Activated B cell treated with CpG ODN at 0.5 μM for 24 hours (primary cell): ENCODE measurements around the gene COIL. TPM values are rescaled to one million over a fixed set of nuclear protein-coding genes. Genes with fewer than 3 reads are reported as not detected.

Experiments used
- ATAC-seq: fragments of 200-7000 bp; cut with Tn5 transposase; one replicate; pipeline ENCODE4 v1.10.0; 2021; ENCODE audit warnings: low read depth, mild to moderate bottlenecking, moderate library complexity
- CTCF ChIA-PET: fragments of 350-600 bp; sonication (Branson Sonifier 250); formaldehyde crosslinking; loops from one replicate; lab custom pipeline; 2021; ENCODE audit warnings: antibody characterized with exemption; lab: Charles Lee
- POLR2A ChIA-PET: fragments of 350-600 bp; sonication (Branson Sonifier 250); formaldehyde crosslinking; loops from one replicate; lab custom pipeline; 2021; ENCODE audit warnings: antibody characterized with exemption; lab: Charles Lee
- DNase-seq: peaks from one replicate; pipeline ENCODE4 v3.0.0; 2022
- H3K27ac Mint-ChIP-seq: one replicate; pipeline ENCODE4 v1.8.0; 2020; ENCODE audit warnings: mixed read lengths
- H3K27me3 Mint-ChIP-seq: one replicate; pipeline ENCODE4 v1.8.0; 2021; ENCODE audit warnings: mixed read lengths
- H3K36me3 Mint-ChIP-seq: one replicate; pipeline ENCODE4 v1.8.0; 2021; ENCODE audit warnings: low read depth, mixed read lengths
- H3K4me1 Mint-ChIP-seq: one replicate; pipeline ENCODE4 v1.8.0; 2021; ENCODE audit warnings: mixed read lengths
- H3K4me3 Mint-ChIP-seq: one replicate; pipeline ENCODE4 v1.8.0; 2020; ENCODE audit warnings: mild to moderate bottlenecking, mixed read lengths
- H3K9me3 Mint-ChIP-seq: one replicate; pipeline ENCODE4 v1.8.0; 2020; ENCODE audit warnings: mixed read lengths
- intact Hi-C: fragments of 100-400 bp; cut with micrococcal nuclease; formaldehyde crosslinking; loops from one replicate; pipeline ENCODE4 v1.15.1; 2024
- total RNA-seq: library from RNA; stranded (reverse); gene quantifications from 2 replicates; pipeline ENCODE4 v1.2.3, GENCODE V29; 2022
- TF ChIP-seq, protein P1 (sequence below): fragments of 200-600 bp; IDR thresholded peaks from one replicate; pipeline ENCODE4 v1.8.0; 2022; ENCODE audit warnings: antibody characterized with exemption, mild to moderate bottlenecking

COIL gene
- total RNA-seq, 1 donor from 2014 or later: 21.9 TPM

DNA sequence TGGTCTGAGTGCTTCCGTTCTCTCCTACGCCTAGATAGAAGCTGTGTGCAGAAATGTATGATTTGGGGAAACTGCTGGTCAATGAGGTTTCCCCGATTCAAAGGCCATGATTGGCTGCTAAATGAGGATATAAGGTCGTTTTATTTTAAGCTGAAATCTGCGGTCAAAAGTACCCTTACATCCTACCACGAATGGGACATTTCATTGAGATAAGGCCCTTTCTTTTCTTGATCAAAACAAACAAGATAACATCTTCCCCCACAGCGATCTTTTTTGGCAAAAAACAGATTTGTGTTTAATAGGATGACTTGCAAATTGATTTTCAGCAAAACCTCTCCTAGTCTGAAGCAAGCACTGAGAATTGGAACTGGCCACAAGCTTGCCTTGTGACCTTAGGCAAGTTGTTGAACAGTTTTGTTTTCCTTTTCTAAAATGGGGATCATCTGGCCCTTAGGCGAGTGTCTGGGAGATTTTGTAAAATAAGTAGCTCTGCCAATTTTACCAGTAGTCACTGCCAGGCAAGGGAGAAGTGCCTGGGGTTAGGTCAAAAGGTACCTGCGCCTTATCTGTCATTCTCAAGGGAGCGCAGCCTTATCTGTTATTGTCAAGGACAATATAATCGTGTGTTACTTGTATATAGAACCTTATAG is 17.7 kb upstream of the COIL start:
- ChIA-PET CTCF (interaction anchor here (1.0 to 1.6 kb wide), 3 partner anchors 30 to 135 kb away, joined by 3 to 6 read pairs (median 4); no protein-coding TSS in a partner anchor), POLR2A (interaction anchor here (0.6 to 2.1 kb wide), 16 partner anchors 11 to 924 kb away, joined by 3 to 14 read pairs (median 4); partner anchors contain the start of genes AKAP1, C17orf67, COIL and DGKE)
- no peaks in the 10 kb centered on the region for H3K27me3 Mint-ChIP-seq

DNA sequence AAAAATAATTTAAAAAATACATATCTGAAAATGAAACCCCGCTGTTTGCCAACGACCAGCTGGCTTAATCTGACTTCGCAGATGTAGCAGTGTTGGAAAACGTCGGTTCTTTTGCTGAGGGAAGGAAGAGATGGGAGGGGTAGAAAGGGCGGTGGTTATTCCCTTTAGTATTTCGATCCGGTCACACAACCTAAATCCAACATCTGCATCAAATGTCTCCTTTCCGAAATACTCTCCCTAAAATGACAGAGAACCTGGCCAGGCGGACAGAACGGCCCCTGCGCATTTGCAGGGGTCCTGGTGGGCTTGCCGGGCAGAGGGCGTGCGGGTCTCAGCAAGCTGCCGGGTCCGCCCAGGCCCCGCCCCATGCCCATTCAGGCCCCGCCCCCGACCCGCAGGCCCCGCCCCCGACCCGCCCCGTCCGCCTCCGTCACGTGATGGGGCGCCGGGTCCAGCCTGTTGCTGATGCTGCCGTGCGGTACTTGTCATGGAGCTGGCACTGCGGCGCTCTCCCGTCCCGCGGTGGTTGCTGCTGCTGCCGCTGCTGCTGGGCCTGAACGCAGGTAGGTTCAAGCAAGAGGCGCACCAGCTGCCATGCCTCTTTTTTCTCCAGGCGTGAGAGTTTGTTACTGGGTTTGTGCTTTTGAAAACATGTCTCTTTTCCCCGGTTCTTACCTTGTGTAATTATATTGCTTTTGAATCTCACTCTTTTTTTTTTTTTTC is 17.0 kb upstream of the COIL start, which contains the start of gene SCPEP1:
SCPEP1 (plus strand) TSS at position 459 of the 723 bp plus-strand sequence; CDS start at position 488, 29 bp downstream.
- intact Hi-C loops: loop anchor here (1.0 to 10.0 kb wide), 4 partner anchors 17 to 1027 kb away; partner anchors contain the start of genes AKAP1, COIL, DGKE and SRSF1
- CTCF ChIA-PET: interaction anchor here (0.7 to 1.6 kb wide), 5 partner anchors 17 to 135 kb away, joined by 3 to 6 read pairs (median 4); partner anchors contain the start of gene COIL
- H3K4me1 Mint-ChIP-seq: peaks cover 26% of the 10 kb centered on the region
- peak; percentile 67 for DNase-seq
- H3K27me3 Mint-ChIP-seq: no peaks in the 10 kb centered on the region
- peaks cover 22% of the 10 kb centered on the region for H3K36me3 Mint-ChIP-seq
- H3K27ac Mint-ChIP-seq: peak within 1 kb of the TSS; percentile 89
- TF ChIP-seq, protein P1, sequence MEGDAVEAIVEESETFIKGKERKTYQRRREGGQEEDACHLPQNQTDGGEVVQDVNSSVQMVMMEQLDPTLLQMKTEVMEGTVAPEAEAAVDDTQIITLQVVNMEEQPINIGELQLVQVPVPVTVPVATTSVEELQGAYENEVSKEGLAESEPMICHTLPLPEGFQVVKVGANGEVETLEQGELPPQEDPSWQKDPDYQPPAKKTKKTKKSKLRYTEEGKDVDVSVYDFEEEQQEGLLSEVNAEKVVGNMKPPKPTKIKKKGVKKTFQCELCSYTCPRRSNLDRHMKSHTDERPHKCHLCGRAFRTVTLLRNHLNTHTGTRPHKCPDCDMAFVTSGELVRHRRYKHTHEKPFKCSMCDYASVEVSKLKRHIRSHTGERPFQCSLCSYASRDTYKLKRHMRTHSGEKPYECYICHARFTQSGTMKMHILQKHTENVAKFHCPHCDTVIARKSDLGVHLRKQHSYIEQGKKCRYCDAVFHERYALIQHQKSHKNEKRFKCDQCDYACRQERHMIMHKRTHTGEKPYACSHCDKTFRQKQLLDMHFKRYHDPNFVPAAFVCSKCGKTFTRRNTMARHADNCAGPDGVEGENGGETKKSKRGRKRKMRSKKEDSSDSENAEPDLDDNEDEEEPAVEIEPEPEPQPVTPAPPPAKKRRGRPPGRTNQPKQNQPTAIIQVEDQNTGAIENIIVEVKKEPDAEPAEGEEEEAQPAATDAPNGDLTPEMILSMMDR: no peak
- no peaks in the 10 kb centered on the region for H3K9me3 Mint-ChIP-seq
- POLR2A ChIA-PET: interaction anchor here (0.6 to 2.1 kb wide), 18 partner anchors 10 to 1510 kb away, joined by 3 to 14 read pairs (median 4); partner anchors contain the start of genes AKAP1, C17orf67, COIL and DGKE
- ATAC-seq: peak; percentile 97
- H3K4me3 Mint-ChIP-seq: peak within 1 kb of the TSS; percentile 91

More for the DNA sequence above, 17.7 kb upstream of the COIL start:
- TF ChIP-seq, protein P1: no peak
- DNase-seq: no peak
- Mint-ChIP-seq H3K36me3 (peaks cover 27% of the 10 kb centered on the region), H3K4me1 (peaks cover 26% of the 10 kb centered on the region), H3K4me3 (peak overlapping the region; percentile 91), H3K27ac (peak overlapping the region; percentile 89), H3K9me3 (no peaks in the 10 kb centered on the region)
- ATAC-seq: peak; percentile 29
- intact Hi-C loops: loop anchor here (1.0 to 10.0 kb wide), 4 partner anchors 17 to 1026 kb away; partner anchors contain the start of genes AKAP1, COIL, DGKE and SRSF1

DNA sequence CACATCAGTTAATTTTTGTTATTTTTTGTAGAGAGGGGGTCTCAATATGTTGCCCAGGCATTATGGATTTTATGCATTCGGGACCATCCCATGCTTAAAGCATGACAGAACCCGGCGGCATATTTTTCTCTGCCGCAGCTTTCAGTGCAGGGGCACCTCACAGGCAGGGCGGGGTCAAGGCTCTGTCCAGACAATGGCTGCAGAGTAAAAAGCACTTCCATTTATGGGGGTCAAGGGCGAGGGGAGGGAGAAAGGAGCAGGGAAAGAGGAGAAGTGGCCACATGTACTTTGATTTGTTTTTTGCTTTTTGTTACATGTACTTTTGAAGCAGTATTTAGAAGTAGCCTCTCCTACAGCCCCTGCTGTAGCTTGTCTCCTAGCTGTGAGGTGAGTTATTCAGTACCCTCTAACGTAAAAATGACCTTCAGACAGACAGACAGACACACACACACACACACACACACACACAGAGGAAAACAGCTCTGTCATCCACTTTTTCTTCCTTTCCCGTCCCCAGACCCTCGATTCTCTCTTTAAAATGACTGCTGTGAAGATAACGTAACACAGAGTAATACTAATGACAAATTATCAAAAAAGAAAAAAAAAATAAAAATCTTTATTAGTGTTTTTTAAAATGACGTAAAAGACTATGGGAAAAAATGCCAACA is 16.2 kb upstream of the COIL start:
- ChIA-PET CTCF (interaction anchor here (0.7 to 0.8 kb wide), 2 partner anchors 16 to 72 kb away, joined by 4 to 6 read pairs; partner anchors contain the start of gene COIL), POLR2A (interaction anchor here (0.7 to 2.1 kb wide), 4 partner anchors 16 to 1511 kb away, joined by 3 to 13 read pairs (median 8); partner anchors contain the start of genes AKAP1 and COIL)
- H3K4me1 Mint-ChIP-seq: peaks cover 22% of the 10 kb centered on the region
- H3K4me3 Mint-ChIP-seq: peak overlapping the region; percentile 77
- intact Hi-C loops: loop anchor here (10.0 kb wide), 1 partner anchor 1028 kb away; the partner anchor contains the start of gene SRSF1
- no peak overlapping the region for H3K27ac Mint-ChIP-seq
- no peak for ATAC-seq
- no peaks in the 10 kb centered on the region for H3K9me3 Mint-ChIP-seq
- H3K27me3 Mint-ChIP-seq: no peaks in the 10 kb centered on the region
- DNase-seq: no peak
- TF ChIP-seq, protein P1: no peak
- H3K36me3 Mint-ChIP-seq: peaks cover 14% of the 10 kb centered on the region

- Mint-ChIP-seq H3K4me1 (peaks cover 20% of the 10 kb centered on the region), H3K4me3 (no peak overlapping the region), H3K27ac (no peak overlapping the region), H3K9me3 (no peaks in the 10 kb centered on the region), H3K36me3 (peaks cover 2% of the 10 kb centered on the region), H3K27me3 (no peaks in the 10 kb centered on the region)
- ChIA-PET POLR2A (interaction anchor here (1.1 kb wide), 1 partner anchor 11 kb away, joined by 3 read pairs; no protein-coding TSS in a partner anchor), CTCF (no interaction called here)
- intact Hi-C loops: loop anchor here (10.0 kb wide), 1 partner anchor 1029 kb away; the partner anchor contains the start of gene SRSF1
- ATAC-seq (no peak), DNase-seq (no peak)
- TF ChIP-seq, protein P1: no peak
These were observed 14.8 kb upstream of the COIL start for GRCh38 chr17:56975656-56976055.
